DLD1 (cell line): ENCODE results near the gene AKAP5.

Experiments
- in situ Hi-C: cut with HindIII; loops from 2 replicates; pipeline ENCODE4 v1.10.0; 2017; ENCODE audit warnings: low sequenced_read_pairs

Gene AKAP5, protein sequence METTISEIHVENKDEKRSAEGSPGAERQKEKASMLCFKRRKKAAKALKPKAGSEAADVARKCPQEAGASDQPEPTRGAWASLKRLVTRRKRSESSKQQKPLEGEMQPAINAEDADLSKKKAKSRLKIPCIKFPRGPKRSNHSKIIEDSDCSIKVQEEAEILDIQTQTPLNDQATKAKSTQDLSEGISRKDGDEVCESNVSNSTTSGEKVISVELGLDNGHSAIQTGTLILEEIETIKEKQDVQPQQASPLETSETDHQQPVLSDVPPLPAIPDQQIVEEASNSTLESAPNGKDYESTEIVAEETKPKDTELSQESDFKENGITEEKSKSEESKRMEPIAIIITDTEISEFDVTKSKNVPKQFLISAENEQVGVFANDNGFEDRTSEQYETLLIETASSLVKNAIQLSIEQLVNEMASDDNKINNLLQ

DNA sequence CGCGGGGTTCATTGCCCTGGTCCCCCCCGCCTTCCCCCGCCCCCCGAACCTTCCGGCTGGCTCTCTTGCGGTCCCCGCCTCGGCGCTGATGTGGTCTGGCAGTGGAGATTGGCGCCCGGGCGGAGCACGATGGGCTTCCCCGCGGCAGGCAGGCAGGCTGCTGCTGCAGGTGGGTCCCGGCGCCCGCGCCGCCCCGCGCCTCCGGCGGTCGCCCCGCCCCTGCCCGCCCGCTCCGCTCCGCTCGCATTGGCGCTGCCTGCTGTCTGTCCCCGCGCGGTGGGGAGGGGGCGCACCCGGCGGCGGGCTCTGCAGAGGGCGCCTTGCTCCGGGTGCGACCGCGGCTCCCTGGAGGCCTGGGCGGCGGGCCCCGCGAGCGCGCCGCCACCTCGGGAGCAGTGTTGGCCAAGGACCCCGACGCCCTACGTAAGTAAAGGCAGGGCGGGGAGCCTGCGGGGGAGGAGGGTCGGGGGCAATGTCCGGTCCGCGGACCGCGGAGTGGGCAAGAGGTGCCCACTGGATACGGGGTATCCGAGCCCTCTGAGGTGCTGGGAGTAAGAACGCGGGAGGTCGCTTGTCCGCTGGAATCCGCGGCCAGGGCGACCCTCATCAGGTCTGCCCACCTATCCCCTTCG, at the start of gene AKAP5:
AKAP5 (plus strand) TSS at position 309 of the 632 bp plus-strand sequence. CDS start 2,896 bp downstream, outside the sequence.
- in situ Hi-C loops: no loop called here

DNA sequence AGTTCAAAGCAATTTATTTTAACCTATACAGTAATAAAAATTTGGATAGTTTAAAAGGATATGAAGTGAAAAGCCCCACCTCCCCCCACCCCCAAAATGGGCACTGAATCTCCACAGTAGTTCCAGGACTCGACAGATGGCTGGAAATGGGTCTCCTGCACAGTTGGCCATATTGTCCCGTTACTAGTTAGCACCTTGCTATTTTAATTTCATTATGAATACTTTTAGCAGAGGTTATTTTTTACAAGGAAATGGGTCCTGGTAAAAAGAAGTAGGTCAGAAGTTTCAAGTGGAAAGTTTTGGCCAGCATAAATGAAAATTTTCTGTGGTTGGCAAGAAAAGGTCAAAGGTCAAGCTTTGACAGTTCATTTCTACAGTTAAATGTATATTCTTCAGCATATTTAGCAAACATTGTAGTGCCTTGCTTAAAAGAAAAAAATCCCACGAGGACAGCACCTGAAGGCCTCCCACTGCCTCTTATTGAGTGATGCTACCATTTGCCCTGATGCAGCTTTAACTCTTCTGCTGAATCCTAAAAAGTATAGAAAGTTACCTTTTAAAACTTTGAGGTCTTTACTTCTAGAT, 48.9 kb upstream of the AKAP5 start:
- in situ Hi-C loops: no loop called here

- in situ Hi-C loops: no loop called here
These were observed 48.1 kb upstream of the AKAP5 start for GRCh38 chr14:64417055-64417770.

GRCh38 chr14:64417771-64418125, 47.6 kb upstream of the AKAP5 start:
- in situ Hi-C loops: no loop called here

GRCh38 chr14:64419003-64419402, 46.3 kb upstream of the AKAP5 start:
- in situ Hi-C loops: no loop called here

GRCh38 chr14:64421166-64421565, 44.1 kb upstream of the AKAP5 start:
- in situ Hi-C loops: no loop called here

DNA sequence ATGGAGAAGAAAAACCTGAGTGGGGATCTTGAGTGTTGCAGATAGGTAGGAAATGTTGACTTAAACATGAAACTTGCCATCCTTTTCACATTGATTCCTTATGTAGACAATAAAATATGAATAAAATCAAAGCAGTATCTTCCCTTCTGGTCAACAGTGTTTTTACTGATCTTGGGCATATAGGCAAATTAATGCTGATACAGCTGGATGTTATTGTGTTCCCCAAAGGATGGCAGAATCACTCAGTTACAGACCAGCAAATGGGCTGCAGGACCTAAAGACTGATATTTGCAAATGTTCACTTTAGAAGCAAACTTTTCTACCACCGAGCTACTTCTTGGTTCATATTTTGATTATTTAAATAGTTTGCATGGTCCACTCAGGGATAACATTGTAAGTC, 43.3 kb upstream of the AKAP5 start:
- in situ Hi-C loops: no loop called here

- in situ Hi-C loops: no loop called here
These were observed 42.5 kb upstream of the AKAP5 start for GRCh38 chr14:64422756-64423155.

GRCh38 chr14:64423987-64424386, 41.3 kb upstream of the AKAP5 start:
- in situ Hi-C loops: no loop called here

DNA sequence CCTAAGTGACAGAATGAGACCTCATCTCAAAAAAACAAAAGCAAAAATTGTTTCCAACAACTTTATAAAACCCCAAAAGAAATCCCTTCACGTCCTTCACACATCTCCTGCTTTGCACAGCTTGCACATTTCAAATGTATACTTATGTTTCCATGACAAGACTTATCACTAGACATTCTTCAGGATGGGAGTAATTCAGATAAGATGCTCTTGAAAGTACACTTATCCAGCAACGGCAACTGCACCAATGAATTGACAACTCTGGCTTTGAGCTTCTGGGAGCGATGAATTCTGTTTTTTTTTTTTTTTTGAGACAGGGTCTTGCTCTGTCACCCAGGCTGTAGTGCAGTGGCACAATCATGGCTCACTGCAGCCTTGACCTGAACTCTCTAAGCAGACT, 30.8 kb upstream of the AKAP5 start:
- in situ Hi-C loops: no loop called here

GRCh38 chr14:64438181-64438841, 27.0 kb upstream of the AKAP5 start:
- in situ Hi-C loops: no loop called here

GRCh38 chr14:64439141-64439540, 26.2 kb upstream of the AKAP5 start:
- in situ Hi-C loops: no loop called here

DNA sequence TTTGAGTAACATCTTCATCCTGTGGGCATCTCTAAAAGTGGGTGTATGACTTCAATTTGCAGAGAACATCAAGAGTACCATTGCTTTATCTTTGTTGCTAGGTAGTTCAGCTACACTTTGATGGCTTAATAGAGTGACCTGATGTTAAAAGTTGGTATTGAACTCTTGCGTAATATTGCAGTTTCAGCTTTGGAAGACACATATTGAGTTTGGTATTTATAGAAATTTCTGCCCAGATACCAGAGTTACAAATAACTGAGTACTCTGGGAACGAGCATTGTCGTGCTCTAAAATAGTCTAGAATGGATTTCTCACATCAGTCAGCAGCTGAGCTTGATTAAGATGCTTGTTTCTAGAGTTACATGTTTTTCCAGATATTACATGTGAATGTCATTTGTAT, 24.8 kb upstream of the AKAP5 start:
- in situ Hi-C loops: no loop called here

DNA sequence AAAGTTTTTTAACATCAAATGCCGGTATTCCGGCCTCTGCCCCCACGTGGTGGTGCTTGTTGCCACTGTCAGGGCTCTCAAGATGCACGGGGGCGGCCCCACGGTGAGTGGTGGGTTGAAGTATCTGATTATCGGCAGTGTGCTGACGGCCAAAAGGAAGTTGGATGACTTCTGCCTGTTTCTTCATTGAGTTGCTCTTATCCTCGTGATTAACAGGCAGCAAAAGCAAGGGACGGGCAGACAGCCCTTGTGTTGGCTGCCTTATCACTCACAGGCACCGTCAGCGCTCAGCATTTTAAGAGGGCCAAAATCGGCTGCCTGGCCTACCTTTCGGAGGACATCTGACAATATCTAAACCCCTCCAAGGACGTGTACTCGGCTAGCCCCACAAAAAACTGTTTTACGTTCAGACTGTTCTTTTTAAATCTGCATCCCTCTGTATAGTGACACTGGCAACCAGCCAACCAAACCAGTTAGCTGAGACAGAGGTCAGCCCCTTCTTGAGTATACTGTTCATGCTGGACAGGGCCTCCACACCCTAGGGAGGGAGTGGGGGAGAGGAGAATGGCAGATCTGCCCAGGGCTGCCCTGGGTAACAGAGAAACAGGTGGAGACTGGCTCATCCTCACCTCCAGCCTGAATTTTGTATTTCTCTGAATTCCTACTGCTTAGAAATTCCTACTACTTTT, 22.9 kb upstream of the AKAP5 start:
- in situ Hi-C loops: no loop called here

GRCh38 chr14:64444140-64444539, 21.2 kb upstream of the AKAP5 start:
- in situ Hi-C loops: no loop called here

- in situ Hi-C loops: no loop called here
These were observed 20.1 kb upstream of the AKAP5 start for GRCh38 chr14:64444984-64445845.

DNA sequence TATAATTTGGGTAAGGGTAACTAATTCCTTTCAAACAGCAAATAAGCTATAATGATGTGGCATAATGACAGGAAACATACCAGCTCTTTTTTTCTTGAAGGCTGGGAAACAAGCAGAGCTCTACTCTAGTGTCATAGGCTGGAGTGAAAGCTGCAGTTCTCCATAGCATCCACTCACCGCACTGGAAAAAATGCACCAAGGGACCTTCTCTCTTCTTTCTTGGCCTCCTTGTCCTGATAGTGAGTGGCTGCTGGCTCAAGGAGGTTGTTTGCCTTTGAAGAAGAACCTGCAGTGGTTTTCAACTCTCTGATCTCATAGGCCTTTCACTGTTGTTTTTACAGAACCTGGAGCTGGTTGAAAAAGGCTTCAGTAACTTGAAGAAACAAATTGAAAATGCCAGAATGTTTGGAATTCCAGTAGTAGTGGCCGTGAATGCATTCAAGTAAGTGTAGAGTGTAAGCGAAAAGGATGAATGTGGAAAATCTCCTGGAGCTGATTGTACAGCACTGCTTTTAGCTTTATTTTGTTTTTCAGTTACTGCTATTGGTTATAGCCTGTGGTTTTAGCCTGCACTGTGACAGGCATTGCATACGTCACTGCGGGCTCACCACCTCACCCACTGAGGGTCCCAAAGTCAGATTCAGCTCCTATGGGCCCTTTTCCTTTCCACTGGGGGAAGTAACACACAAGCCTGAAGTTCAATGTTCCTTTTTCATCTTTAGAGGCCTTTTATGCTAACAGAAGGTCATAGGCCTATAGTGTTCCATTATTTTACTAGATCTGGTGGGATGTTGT, 17.2 kb upstream of the AKAP5 start:
- in situ Hi-C loops: no loop called here

DNA sequence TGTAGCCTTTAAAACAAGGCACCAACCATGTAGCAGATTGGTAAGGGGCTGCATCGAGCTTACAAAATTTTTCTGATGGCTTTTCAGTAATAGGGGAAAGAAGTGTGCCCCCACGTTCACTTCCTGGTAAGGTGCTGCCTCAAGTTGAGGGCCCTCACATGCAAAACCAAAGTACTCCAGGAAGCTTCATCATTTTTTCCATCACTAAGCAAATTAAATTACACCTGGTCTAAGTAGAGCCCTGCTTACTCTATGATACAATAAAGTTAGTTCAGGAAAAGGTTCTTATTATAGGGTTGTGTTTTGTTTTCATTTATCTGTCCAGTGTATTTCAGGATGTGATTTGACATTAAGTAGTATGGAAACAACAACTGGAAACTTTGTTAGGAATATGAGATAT, 15.0 kb upstream of the AKAP5 start:
- in situ Hi-C loops: no loop called here

GRCh38 chr14:64454671-64455070, 10.6 kb upstream of the AKAP5 start:
- in situ Hi-C loops: no loop called here
